BLaER1 treated with 17β-estradiol and CSF1 and Interleukin-3, amounts not matched to agents 10 nM and 100 nM (cell line): ENCODE measurements around the gene ANKRD35.

Experiments used
- H3K27ac ChIP-seq, 11 experiments: shearing (Covaris generic); formaldehyde crosslinking; 2 replicates each; pipeline ENCODE4 v1.8.1; 2022
- H3K27me3 ChIP-seq, 11 experiments: shearing (Covaris generic); formaldehyde crosslinking; 2 replicates each; pipeline ENCODE4 v1.8.1; 2022
- H3K36me3 ChIP-seq, 11 experiments: shearing (Covaris generic); formaldehyde crosslinking; 2 replicates each; pipeline ENCODE4 v1.8.1; 2022
- H3K4me1 ChIP-seq, 10 experiments: shearing (Covaris generic); formaldehyde crosslinking; 2 replicates each; pipeline ENCODE4 v1.8.1; 2022
- H3K4me2 ChIP-seq, 11 experiments: shearing (Covaris generic); formaldehyde crosslinking; 2 replicates each; pipeline ENCODE4 v1.8.1; 2022
- H3K4me3 ChIP-seq, 10 experiments: shearing (Covaris generic); formaldehyde crosslinking; 2 replicates each; pipeline ENCODE4 v1.8.1; 2022
- H3K9ac ChIP-seq, 11 experiments: shearing (Covaris generic); formaldehyde crosslinking; 2 replicates each; pipeline ENCODE4 v1.8.1; 2022
- H3K9me3 ChIP-seq, 11 experiments: shearing (Covaris generic); formaldehyde crosslinking; replicated peaks in 1 of 11; 2 replicates each; pipeline ENCODE4 v1.8.1; 2022
- H4K20me1 ChIP-seq, 11 experiments: shearing (Covaris generic); formaldehyde crosslinking; 2 replicates each; pipeline ENCODE4 v1.8.1; 2022
- Cebpa-rat ChIP-seq, 11 experiments: shearing (Covaris generic); IDR thresholded peaks; 2 replicates each; pipeline ENCODE4 v1.8.1; 2022

Gene ANKRD35

DNA sequence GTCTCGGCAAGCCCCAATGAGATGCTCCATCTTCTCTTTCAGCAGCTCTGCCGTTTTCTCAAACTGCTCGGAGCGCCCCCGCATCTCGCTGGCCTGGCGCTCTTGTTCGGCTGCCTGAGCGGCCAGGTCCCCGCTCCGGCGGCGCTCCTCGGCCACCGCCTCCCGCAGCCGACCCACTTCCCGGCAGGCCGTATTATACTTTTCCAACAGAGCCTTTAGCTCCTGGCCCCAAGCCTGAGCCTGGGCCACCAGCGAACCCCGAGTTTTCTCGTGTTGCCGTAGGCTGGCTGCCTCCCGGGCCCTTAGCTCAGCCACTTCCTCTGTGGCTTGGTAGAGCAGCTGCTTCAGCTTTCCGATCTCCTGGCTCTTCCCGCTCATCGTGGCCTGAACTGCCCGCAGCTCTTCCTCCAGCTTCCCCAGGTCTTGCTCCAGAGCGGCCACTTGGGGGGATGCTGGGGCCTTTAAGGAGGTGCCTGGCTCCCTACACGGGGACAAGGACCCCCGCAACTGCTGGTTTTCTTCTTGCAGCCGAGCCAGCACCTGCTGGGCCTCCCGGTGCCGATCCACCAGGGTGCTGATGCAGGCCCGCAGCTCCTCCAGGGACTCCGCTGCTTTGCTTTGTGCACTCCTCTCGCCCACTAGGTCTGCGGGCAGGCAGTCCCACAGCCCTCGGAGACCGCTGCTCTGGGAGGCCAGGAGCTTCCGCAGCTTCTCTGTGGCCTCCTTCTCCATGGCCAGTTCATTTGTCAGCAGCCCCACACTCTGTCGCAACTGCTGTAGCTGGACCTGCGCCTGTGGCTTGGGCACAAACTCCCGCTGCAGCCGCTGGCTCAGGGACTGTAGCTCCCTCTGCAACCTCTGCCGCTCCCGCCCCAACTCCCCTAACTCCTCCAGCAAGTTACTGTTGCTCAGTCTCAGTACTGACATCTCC, 13.4 kb downstream of the ANKRD35 start:
- peaks cover 0 to 8% (median 0%) of the 10 kb centered on the region in 11 experiments; a peak in 2 of 22 replicates for H4K20me1 ChIP-seq
- no peaks in the 10 kb centered on the region for H3K36me3 ChIP-seq
- peak overlapping the region; percentile 32 to 63 (median 52); a peak in 18 of 20 replicates for H3K4me3 ChIP-seq
- no peak for TF ChIP-seq Cebpa-rat (IDR thresholded peaks at IDR 0.05)
- peak overlapping the region; percentile 79 to 98 (median 91) for H3K4me2 ChIP-seq
- no peaks in the 10 kb centered on the region for H3K9me3 ChIP-seq
- peaks cover 19 to 34% (median 26%) of the 10 kb centered on the region in 11 experiments; a peak in 21 of 22 replicates for H3K27me3 ChIP-seq
- H3K27ac ChIP-seq = peak overlapping the region; percentile 16 to 66 (median 48); a peak in 15 of 22 replicates
- H3K9ac ChIP-seq = peak overlapping the region; percentile 51 to 76 (median 71); a peak in 21 of 22 replicates
- peaks cover 14 to 20% (median 19%) of the 10 kb centered on the region in 10 experiments for H3K4me1 ChIP-seq

DNA sequence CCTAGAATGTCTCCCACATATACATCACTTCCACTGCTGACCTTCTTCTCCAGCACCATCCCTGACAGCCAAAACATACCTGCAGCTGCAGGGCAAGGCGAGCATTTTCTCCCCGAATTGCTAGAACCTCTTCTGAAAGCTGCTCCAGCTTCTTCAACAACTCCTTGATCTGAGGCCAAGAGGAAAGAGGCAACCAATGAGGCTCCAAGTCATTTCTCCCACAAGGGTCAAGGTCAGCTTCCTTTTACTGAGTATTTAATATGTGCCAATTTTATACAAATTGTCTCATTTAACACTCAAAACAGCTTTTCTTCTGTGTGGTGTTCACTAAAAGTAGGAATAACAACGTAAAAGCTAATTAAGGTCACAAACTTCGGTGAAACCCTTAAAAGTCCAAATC, 17.4 kb downstream of the ANKRD35 start:
- Histone ChIP-seq H3K27ac (no peak overlapping the region), H3K4me1 (peaks cover 14 to 20% (median 19%) of the 10 kb centered on the region in 10 experiments), H3K27me3 (peaks cover 15 to 29% (median 21%) of the 10 kb centered on the region in 11 experiments; a peak in 21 of 22 replicates), H3K4me2 (no peak overlapping the region), H3K36me3 (no peaks in the 10 kb centered on the region), H4K20me1 (peaks cover 0 to 8% (median 0%) of the 10 kb centered on the region in 11 experiments; a peak in 2 of 22 replicates), H3K4me3 (no peak overlapping the region), H3K9me3 (no peaks in the 10 kb centered on the region), H3K9ac (no peak overlapping the region)
- no peak for TF ChIP-seq Cebpa-rat (IDR thresholded peaks at IDR 0.05)

- Histone ChIP-seq H3K4me1 (peaks cover 0 to 15% (median 10%) of the 10 kb centered on the region in 10 experiments; a peak in 17 of 20 replicates), H3K9ac (no peak overlapping the region), H3K9me3 (no peaks in the 10 kb centered on the region), H4K20me1 (no peaks in the 10 kb centered on the region), H3K36me3 (no peaks in the 10 kb centered on the region), H3K4me3 (no peak overlapping the region), H3K27me3 (no peaks in the 10 kb centered on the region), H3K4me2 (no peak overlapping the region), H3K27ac (no peak overlapping the region)
- no peak for TF ChIP-seq Cebpa-rat (IDR thresholded peaks at IDR 0.05)
These were observed 22.2 kb downstream of the ANKRD35 start for GRCh38 chr1:145863282-145864018.

DNA sequence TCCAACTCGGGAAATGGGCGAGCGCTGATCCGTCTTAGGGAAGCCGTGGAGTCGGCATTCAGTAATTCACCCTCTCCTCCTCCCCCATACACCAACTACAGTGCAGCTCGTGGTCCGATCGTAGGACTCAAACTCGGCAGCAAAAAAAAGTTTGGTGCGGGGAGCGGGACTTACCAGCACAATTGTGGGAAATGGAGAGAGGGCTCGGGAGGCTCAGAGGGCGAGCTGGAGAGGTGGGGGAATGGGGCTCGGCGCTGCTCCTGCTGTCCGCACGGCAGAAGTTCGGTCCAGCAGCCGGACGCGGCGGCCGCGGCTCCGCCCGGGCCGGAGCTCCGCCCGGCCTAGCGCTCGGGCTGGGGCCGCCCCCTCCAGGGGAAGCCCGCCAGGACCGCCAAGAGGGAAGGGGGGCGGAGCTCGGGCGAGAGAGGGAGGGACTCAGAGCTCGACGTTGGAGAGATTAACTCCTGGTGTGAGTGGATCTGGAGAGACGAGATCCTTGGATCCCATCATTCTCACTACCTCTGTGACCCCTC, 26.1 kb downstream of the ANKRD35 start:
- Histone ChIP-seq H3K9ac (peak overlapping the region; percentile 67 to 88 (median 81)), H3K4me1 (peaks cover 9 to 29% (median 26%) of the 10 kb centered on the region in 10 experiments), H3K27ac (peak overlapping the region; percentile 40 to 85 (median 79); a peak in 21 of 22 replicates), H3K4me3 (peak overlapping the region; percentile 67 to 88 (median 78)), H3K9me3 (no peaks in the 10 kb centered on the region), H3K4me2 (peak overlapping the region; percentile 65 to 88 (median 84)), H3K36me3 (peaks cover 21 to 28% (median 24%) of the 10 kb centered on the region in 11 experiments; a peak in 21 of 22 replicates), H4K20me1 (peaks cover 0 to 6% (median 0%) of the 10 kb centered on the region in 11 experiments; a peak in 2 of 22 replicates), H3K27me3 (no peaks in the 10 kb centered on the region)
- TF ChIP-seq Cebpa-rat (IDR thresholded peaks at IDR 0.05) = no peak

GRCh38 chr1:145858901-145859490, 26.7 kb downstream of the ANKRD35 start, which contains the start of gene PIAS3:
Gene PIAS3 (minus strand): TSS chr1:145859081. CDS start chr1:145858990, 91 bp downstream.
- H3K9ac ChIP-seq = peak within 1 kb of the TSS; percentile 67 to 88 (median 81)
- peaks cover 9 to 29% (median 26%) of the 10 kb centered on the region in 10 experiments for H3K4me1 ChIP-seq
- TF ChIP-seq Cebpa-rat (IDR thresholded peaks at IDR 0.05) = no peak
- H3K4me2 ChIP-seq = peak within 1 kb of the TSS; percentile 74 to 88 (median 84)
- H3K36me3 ChIP-seq = peaks cover 26 to 34% (median 29%) of the 10 kb centered on the region in 11 experiments; a peak in 21 of 22 replicates
- H3K27me3 ChIP-seq = no peaks in the 10 kb centered on the region
- H3K9me3 ChIP-seq = no peaks in the 10 kb centered on the region
- H3K4me3 ChIP-seq = peak within 1 kb of the TSS; percentile 67 to 88 (median 78)
- H3K27ac ChIP-seq = peak within 1 kb of the TSS; percentile 40 to 85 (median 79); a peak in 21 of 22 replicates
- peaks cover 0 to 6% (median 0%) of the 10 kb centered on the region in 11 experiments; a peak in 2 of 22 replicates for H4K20me1 ChIP-seq

DNA sequence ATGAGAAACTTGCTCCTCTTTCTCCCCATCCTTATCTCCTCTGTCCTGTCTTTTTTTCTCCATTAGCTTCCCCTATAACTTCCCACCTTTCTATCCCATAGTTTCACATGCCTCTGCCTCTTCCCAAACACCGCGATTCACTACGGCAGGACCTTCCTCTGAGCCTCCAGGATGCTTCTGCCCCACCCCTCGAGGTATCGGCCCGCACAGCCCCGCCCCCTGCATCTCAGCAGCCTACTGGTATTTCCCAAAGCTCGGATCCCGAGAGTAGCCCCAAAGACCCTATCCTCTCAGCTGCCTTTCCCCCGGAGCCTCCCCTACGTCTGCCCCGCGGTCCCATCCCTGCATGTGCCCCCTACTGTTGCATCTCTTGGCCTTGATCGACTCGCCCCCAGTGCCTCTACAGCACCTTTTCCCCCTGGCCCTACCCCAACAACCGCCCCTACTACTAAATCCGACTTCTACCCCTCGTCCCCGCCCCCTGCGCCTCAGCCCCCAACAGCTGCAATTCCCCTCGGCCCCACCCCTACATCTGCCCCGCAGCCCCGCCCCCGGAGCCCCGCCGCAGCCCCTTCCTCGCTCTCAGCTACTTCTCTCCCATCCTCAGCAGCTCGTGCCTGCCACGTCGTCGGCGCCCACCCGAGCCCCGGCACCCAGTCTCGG, 27.3 kb downstream of the ANKRD35 start:
- Histone ChIP-seq H3K27me3 (no peaks in the 10 kb centered on the region), H3K27ac (peak overlapping the region; percentile 40 to 85 (median 79); a peak in 21 of 22 replicates), H3K4me2 (peak overlapping the region; percentile 70 to 88 (median 83)), H3K9me3 (no peaks in the 10 kb centered on the region), H3K4me3 (peak overlapping the region; percentile 67 to 88 (median 78)), H3K4me1 (peaks cover 9 to 29% (median 26%) of the 10 kb centered on the region in 10 experiments), H4K20me1 (peaks cover 0 to 6% (median 0%) of the 10 kb centered on the region in 11 experiments; a peak in 2 of 22 replicates), H3K9ac (peak overlapping the region; percentile 67 to 88 (median 81); a peak in 21 of 22 replicates), H3K36me3 (peaks cover 33 to 40% (median 36%) of the 10 kb centered on the region in 11 experiments)
- no peak for TF ChIP-seq Cebpa-rat (IDR thresholded peaks at IDR 0.05)

GRCh38 chr1:145857170-145857569, 28.5 kb downstream of the ANKRD35 start:
- H3K4me3 ChIP-seq = no peak overlapping the region; a peak in 1 of 20 replicates
- peak overlapping the region in 1 of 11 experiments; percentile 8; a peak in 1 of 22 replicates for H3K9ac ChIP-seq
- H3K4me2 ChIP-seq = peak overlapping the region in 10 of 11 experiments; percentile 68 to 87 (median 80); a peak in 16 of 22 replicates

More at GRCh38 chr1:145857170-145857569, 28.5 kb downstream of the ANKRD35 start:
- no peaks in the 10 kb centered on the region for H3K9me3 ChIP-seq
- no peaks in the 10 kb centered on the region for H3K27me3 ChIP-seq
- H3K27ac ChIP-seq = no peak overlapping the region
- H3K36me3 ChIP-seq = peaks cover 42 to 51% (median 47%) of the 10 kb centered on the region in 11 experiments
- no peak for TF ChIP-seq Cebpa-rat (IDR thresholded peaks at IDR 0.05)
- peaks cover 9 to 29% (median 26%) of the 10 kb centered on the region in 10 experiments for H3K4me1 ChIP-seq
- H4K20me1 ChIP-seq = peaks cover 0 to 6% (median 0%) of the 10 kb centered on the region in 11 experiments; a peak in 2 of 22 replicates
